IMR-90 (cell line): ENCODE results near the gene XPO6. TPM values are rescaled to one million over a fixed set of nuclear protein-coding genes. Genes with fewer than 3 reads are reported as not detected.
A peak's percentile ranks its signal among the peaks of the same experiment; 100 is the strongest.

ENCODE experiments used
- ATAC-seq: fragments of 200-7000 bp; cut with Tn5 transposase; 2 replicates; pipeline ENCODE4 v1.9.1; 2020; ENCODE audit warnings: low read depth, mild to moderate bottlenecking, moderate library complexity
- BruUV-seq: library from RNA; stranded (reverse); fragments of 400-500 nt; replicated peaks from 2 replicates; lab custom pipeline; 2021; lab: Mats Ljungman, UMichigan
- CTCF ChIA-PET: fragments of 300-600 bp; formaldehyde crosslinking; extraction: SDS; loops from one replicate; lab custom pipeline; 2021; ENCODE audit warnings: antibody characterized with exemption; lab: Yijun Ruan, JAX
- POLR2A ChIA-PET: fragments of 300-600 bp; sonication (Branson Sonifier 250); formaldehyde crosslinking; loops from one replicate; lab custom pipeline; 2022; ENCODE audit warnings: antibody characterized with exemption; ENCODE audit not compliant: unreplicated experiment; lab: Charles Lee
- DNase-seq: peaks from one replicate; pipeline ENCODE4 v3.0.0; 2013
- H2AFZ ChIP-seq: replicated peaks from 2 replicates; pipeline ENCODE3; 2013; ENCODE audit warnings: low read length, mild to moderate bottlenecking; ENCODE audit not compliant: poor library complexity
- H2AK5ac ChIP-seq: 2 replicates; pipeline ENCODE4 v1.6.1; 2013; ENCODE audit warnings: low read depth, low read length, inconsistent platforms
- H2AK9ac ChIP-seq: replicated peaks from 2 replicates; pipeline ENCODE3; 2013; ENCODE audit warnings: mild to moderate bottlenecking, low read depth, low read length, moderate library complexity; ENCODE audit not compliant: poor library complexity
- H2BK120ac ChIP-seq: 2 replicates; pipeline ENCODE4 v1.6.1; 2013; ENCODE audit warnings: low read depth, low read length, inconsistent platforms
- H2BK15ac ChIP-seq: 3 replicates; pipeline ENCODE4 v1.6.1; 2013; ENCODE audit warnings: low read depth, low read length, inconsistent platforms
- H2BK20ac ChIP-seq: 2 replicates; pipeline ENCODE4 v1.6.1; 2013; ENCODE audit warnings: low read depth, mild to moderate bottlenecking, inconsistent platforms, low read length, moderate library complexity
- H2BK5ac ChIP-seq: 2 replicates; pipeline ENCODE4 v1.6.1; 2013; ENCODE audit warnings: mild to moderate bottlenecking, low read depth, low read length, inconsistent platforms; ENCODE audit not compliant: poor library complexity, severe bottlenecking
- H3K14ac ChIP-seq: replicated peaks from 2 replicates; pipeline ENCODE4 v1.6.1; 2013; ENCODE audit warnings: low read depth, low read length, inconsistent platforms
- H3K18ac ChIP-seq: 2 replicates; pipeline ENCODE4 v1.6.1; 2013; ENCODE audit warnings: low read depth, low read length, control low read depth
- H3K23ac ChIP-seq: 2 replicates; pipeline ENCODE4 v1.6.1; 2013; ENCODE audit warnings: low read depth, low read length, inconsistent platforms
- H3K27ac ChIP-seq: 2 replicates; pipeline ENCODE4 v1.5.1; 2013; ENCODE audit warnings: mild to moderate bottlenecking, control low read depth, low read length; ENCODE audit not compliant: insufficient read depth
- H3K27me3 ChIP-seq: 2 replicates; pipeline ENCODE4 v1.6.1; 2013; ENCODE audit warnings: low read length; ENCODE audit not compliant: control insufficient read depth, insufficient read depth
- H3K36me3 ChIP-seq: 2 replicates; pipeline ENCODE4 v1.6.1; 2013; ENCODE audit warnings: low read length, mixed read lengths; ENCODE audit not compliant: control insufficient read depth, insufficient read depth
- H3K4ac ChIP-seq: 2 replicates; pipeline ENCODE4 v1.6.1; 2013; ENCODE audit warnings: low read depth, low read length, inconsistent platforms
- H3K4me1 ChIP-seq: 2 replicates; pipeline ENCODE4 v1.6.1; 2013; ENCODE audit warnings: low read length, mixed read lengths; ENCODE audit not compliant: control insufficient read depth, insufficient read depth
- H3K4me2 ChIP-seq: 2 replicates; pipeline ENCODE4 v1.6.1; 2013; ENCODE audit warnings: low read depth, mild to moderate bottlenecking, control low read depth, low read length, moderate library complexity
- H3K4me3 ChIP-seq: 2 replicates; pipeline ENCODE4 v1.5.1; 2013; ENCODE audit warnings: low read depth, mild to moderate bottlenecking, control low read depth, low read length, moderate library complexity; ENCODE audit not compliant: insufficient read depth
- H3K56ac ChIP-seq: 2 replicates; pipeline ENCODE4 v1.6.1; 2013; ENCODE audit warnings: low read length, inconsistent platforms; ENCODE audit not compliant: insufficient read depth; ENCODE audit errors: extremely low read depth
- H3K79me1 ChIP-seq, 2 experiments: 2 replicates each; pipeline ENCODE4 v1.6.1; 2013; ENCODE audit warnings: low read length in 2 of 2, inconsistent platforms in 1 of 2, low read depth in 1 of 2
- H3K9ac ChIP-seq: 2 replicates; pipeline ENCODE4 v1.6.1; 2013; ENCODE audit warnings: low read depth, low read length, control low read depth
- H3K9me1 ChIP-seq: 2 replicates; pipeline ENCODE4 v1.6.1; 2013; ENCODE audit warnings: low read length, inconsistent platforms; ENCODE audit not compliant: insufficient read depth
- H3K9me3 ChIP-seq: 2 replicates; pipeline ENCODE4 v1.6.1; 2013; ENCODE audit warnings: low read length; ENCODE audit not compliant: control insufficient read depth, insufficient read depth
- H4K20me1 ChIP-seq: 2 replicates; pipeline ENCODE4 v1.6.1; 2013; ENCODE audit warnings: low read length, inconsistent platforms; ENCODE audit not compliant: insufficient read depth
- H4K5ac ChIP-seq: 2 replicates; pipeline ENCODE4 v1.6.1; 2013; ENCODE audit warnings: mild to moderate bottlenecking, low read depth, low read length, control low read depth
- H4K8ac ChIP-seq, 2 experiments: 2 replicates each; pipeline ENCODE4 v1.6.1; 2013; ENCODE audit warnings: low read depth in 2 of 2, low read length in 2 of 2, control low read depth in 1 of 2, inconsistent platforms in 1 of 2
- H4K91ac ChIP-seq: 2 replicates; pipeline ENCODE4 v1.6.1; 2013; ENCODE audit warnings: low read depth, low read length, inconsistent platforms; ENCODE audit not compliant: insufficient read depth
- CHD1 ChIP-seq: IDR thresholded peaks from 2 replicates; pipeline ENCODE4 v1.6.1; 2012; ENCODE audit warnings: low read depth, low read length, improper control_type of control experiment
- ELK1 ChIP-seq: fragments of 150-350 bp; IDR thresholded peaks from 2 replicates; pipeline ENCODE4 v1.6.1; 2016; ENCODE audit warnings: low read depth, mild to moderate bottlenecking, low read length, moderate library complexity, borderline replicate concordance
- FOS ChIP-seq: fragments of 150-350 bp; IDR thresholded peaks from 2 replicates; pipeline ENCODE4 v1.6.1; 2016; ENCODE audit warnings: low read depth, low read length
- MAFK ChIP-seq: IDR thresholded peaks from 2 replicates; pipeline ENCODE4 v1.6.1; 2012; ENCODE audit warnings: low read depth, low read length, improper control_type of control experiment
- MAZ ChIP-seq: IDR thresholded peaks from 2 replicates; pipeline ENCODE4 v1.6.1; 2012; ENCODE audit warnings: low read depth, mild to moderate bottlenecking, low read length, improper control_type of control experiment, moderate library complexity, borderline replicate concordance
- MXI1 ChIP-seq: IDR thresholded peaks from 2 replicates; pipeline ENCODE4 v1.6.1; 2012; ENCODE audit warnings: low read depth, mild to moderate bottlenecking, low read length, moderate library complexity, borderline replicate concordance
- NFE2L2 ChIP-seq: fragments of 150-350 bp; IDR thresholded peaks from 2 replicates; pipeline ENCODE4 v1.6.1; 2016; ENCODE audit warnings: low read depth, mild to moderate bottlenecking, low read length
- POLR2A ChIP-seq: IDR thresholded peaks from 2 replicates; pipeline ENCODE4 v1.6.1; 2012; ENCODE audit warnings: mild to moderate bottlenecking, low read depth, low read length
- RAD21 ChIP-seq: IDR thresholded peaks from 2 replicates; pipeline ENCODE4 v1.6.1; 2012; ENCODE audit warnings: low read length, improper control_type of control experiment
- RFX5 ChIP-seq: IDR thresholded peaks from 2 replicates; pipeline ENCODE4 v1.8.0; 2012; ENCODE audit warnings: low read depth, mild to moderate bottlenecking, low read length, moderate library complexity
- SMC3 ChIP-seq: fragments of 150-350 bp; IDR thresholded peaks from 2 replicates; pipeline ENCODE4 v1.6.1; 2016; ENCODE audit warnings: low read depth, mild to moderate bottlenecking, antibody characterized with exemption, low read length, moderate library complexity
- WGBS, 2 experiments: methylation state at CpG; one replicate each; pipeline versions ENCODE4 v1.1.5 to v1.1.7; 2013; ENCODE audit warnings: missing lambda C conversion rate in 2 of 2; ENCODE audit not compliant: insufficient read length in 1 of 2; ENCODE audit errors: extremely low coverage in 2 of 2; 5-methylcytosine and 5-hydroxymethylcytosine counted together
- dilution Hi-C: fragments of 300-500 bp; cut with HindIII; formaldehyde crosslinking; loops from one replicate; pipeline ENCODE4 v1.14.3; 2018; ENCODE audit warnings: low sequenced_read_pairs; ENCODE audit not compliant: unreplicated experiment
- in situ Hi-C: fragments of 300-500 bp; cut with MboI; formaldehyde crosslinking; loops from 3 replicates; pipeline ENCODE4 v1.14.3; 2019; ENCODE audit warnings: low sequenced_read_pairs, inconsistent platforms, mixed read lengths
- intact Hi-C: fragments of 100-400 bp; cut with micrococcal nuclease; formaldehyde crosslinking; loops from 2 replicates; pipeline ENCODE4 v1.10.0; 2022
- polyA plus RNA-seq, 3 experiments: library from polyadenylated mRNA; depleted of rRNA; stranded (reverse); fragments of >200 nt; gene quantifications; 2 replicates each; pipeline ENCODE4 v1.2.3, GENCODE V29; 2012; ENCODE audit warnings: low replicate concordance in 1 of 3
- total RNA-seq: library from RNA; depleted of rRNA; stranded (reverse); fragments of >200 nt; gene quantifications from 2 replicates; pipeline ENCODE4 v1.2.3, GENCODE V29; 2012
- TF ChIP-seq, protein P1 (sequence below): conservative IDR thresholded peaks from 2 replicates; pipeline ENCODE4 v1.5.1; 2012; ENCODE audit warnings: mild to moderate bottlenecking, low read depth, low read length, improper control_type of control experiment

The XPO6 gene
- total and polyA plus RNA-seq, 2 of the 4 experiments (the other 2 are of a cell fraction) = 108 to 184 TPM

GRCh38 chr16:28210979-28211588 is 681 bp downstream of the XPO6 start (continued):
- TF ChIP-seq MAZ (peak; percentile 72; the same call in 1 of the 2 replicates), NFE2L2 (no peak)

GRCh38 chr16:28210264-28210663 is 1.5 kb downstream of the XPO6 start:
- Histone ChIP-seq H4K20me1 (peaks cover 41% of the 10 kb centered on the region), H3K4me2 (peak overlapping the region; percentile 96), H3K56ac (peak overlapping the region; percentile 58; the same call in 1 of the 2 replicates), H3K27ac (peak overlapping the region; percentile 94), H3K27me3 (no peaks in the 10 kb centered on the region), H2AFZ (no peak overlapping the region), H2BK5ac (peak overlapping the region; percentile 91), H4K5ac (peak overlapping the region; percentile 21), H3K79me1 (peaks cover 3 to 40% of the 10 kb centered on the region in 2 experiments; a peak in 3 of 4 replicates), H4K91ac (peak overlapping the region; percentile 90; the same call in 1 of the 2 replicates), H2BK120ac (no peak overlapping the region), H3K9me3 (no peaks in the 10 kb centered on the region), H2BK20ac (no peak overlapping the region), H2AK9ac (no peak overlapping the region), H3K23ac (peak overlapping the region; percentile 92), H2BK15ac (no peak overlapping the region), H3K14ac (peak overlapping the region; percentile 93), H3K9me1 (peaks cover 21% of the 10 kb centered on the region), H3K18ac (peak overlapping the region; percentile 45), H3K4ac (peak overlapping the region; percentile 88; the same call in 1 of the 2 replicates), H3K36me3 (peaks cover 25% of the 10 kb centered on the region), H3K9ac (peak overlapping the region; percentile 97), H2AK5ac (peak overlapping the region; percentile 72), H4K8ac (peak overlapping the region; percentile 60 to 92; a peak in 3 of 4 replicates), H3K4me3 (peak overlapping the region; percentile 66), H3K4me1 (peaks cover 8% of the 10 kb centered on the region)
- intact Hi-C loops = loop anchor here (5.0 to 10.0 kb wide), 5 partner anchors 38 to 425 kb away; no protein-coding TSS in a partner anchor
- ChIA-PET CTCF (interaction anchor here (0.5 to 1.3 kb wide), 3 partner anchors 22 to 29 kb away, joined by 3 to 4 read pairs (median 3); no protein-coding TSS in a partner anchor), POLR2A (no interaction called here)
- DNase-seq = no peak
- BruUV-seq = TSS peak; percentile 28
- ATAC-seq = no peak
- in situ Hi-C loops = no loop called here
- WGBS, 2 experiments = 80% methylated on average over 1 of the region's 5 CpGs; no CpG with 5 or more reads in 1 of the 2 experiments
- TF ChIP-seq, protein P1, sequence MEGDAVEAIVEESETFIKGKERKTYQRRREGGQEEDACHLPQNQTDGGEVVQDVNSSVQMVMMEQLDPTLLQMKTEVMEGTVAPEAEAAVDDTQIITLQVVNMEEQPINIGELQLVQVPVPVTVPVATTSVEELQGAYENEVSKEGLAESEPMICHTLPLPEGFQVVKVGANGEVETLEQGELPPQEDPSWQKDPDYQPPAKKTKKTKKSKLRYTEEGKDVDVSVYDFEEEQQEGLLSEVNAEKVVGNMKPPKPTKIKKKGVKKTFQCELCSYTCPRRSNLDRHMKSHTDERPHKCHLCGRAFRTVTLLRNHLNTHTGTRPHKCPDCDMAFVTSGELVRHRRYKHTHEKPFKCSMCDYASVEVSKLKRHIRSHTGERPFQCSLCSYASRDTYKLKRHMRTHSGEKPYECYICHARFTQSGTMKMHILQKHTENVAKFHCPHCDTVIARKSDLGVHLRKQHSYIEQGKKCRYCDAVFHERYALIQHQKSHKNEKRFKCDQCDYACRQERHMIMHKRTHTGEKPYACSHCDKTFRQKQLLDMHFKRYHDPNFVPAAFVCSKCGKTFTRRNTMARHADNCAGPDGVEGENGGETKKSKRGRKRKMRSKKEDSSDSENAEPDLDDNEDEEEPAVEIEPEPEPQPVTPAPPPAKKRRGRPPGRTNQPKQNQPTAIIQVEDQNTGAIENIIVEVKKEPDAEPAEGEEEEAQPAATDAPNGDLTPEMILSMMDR = no peak
- TF ChIP-seq NFE2L2 = no peak
- no peak for TF ChIP-seq ELK1
- no peak for TF ChIP-seq MXI1
- no peak for TF ChIP-seq RFX5
- no peak for TF ChIP-seq MAZ
- no peak for TF ChIP-seq RAD21
- TF ChIP-seq SMC3 = no peak
- TF ChIP-seq CHD1 = no peak
- TF ChIP-seq MAFK = no peak
- TF ChIP-seq POLR2A = no peak
- TF ChIP-seq FOS = no peak
- dilution Hi-C loops = no loop called here
